HG03571 (cell line): Measurements from ENCODE around the gene STXBP1.

Experiments used
- ATAC-seq: cut with Tn5 transposase; IDR thresholded peaks from one replicate; pipeline ENCODE4 v1.9.1; 2021; ENCODE audit not compliant: unreplicated experiment

STXBP1 gene

GRCh38 chr9:127712371-127712770, 100.3 kb downstream of the STXBP1 start:
- ATAC-seq: no peak

GRCh38 chr9:127712867-127713266, 100.8 kb downstream of the STXBP1 start:
- no peak for ATAC-seq

GRCh38 chr9:127714020-127714750, 102.1 kb downstream of the STXBP1 start:
- no peak for ATAC-seq

GRCh38 chr9:127714951-127715469, 102.9 kb downstream of the STXBP1 start:
- peak; percentile 3 for ATAC-seq

DNA sequence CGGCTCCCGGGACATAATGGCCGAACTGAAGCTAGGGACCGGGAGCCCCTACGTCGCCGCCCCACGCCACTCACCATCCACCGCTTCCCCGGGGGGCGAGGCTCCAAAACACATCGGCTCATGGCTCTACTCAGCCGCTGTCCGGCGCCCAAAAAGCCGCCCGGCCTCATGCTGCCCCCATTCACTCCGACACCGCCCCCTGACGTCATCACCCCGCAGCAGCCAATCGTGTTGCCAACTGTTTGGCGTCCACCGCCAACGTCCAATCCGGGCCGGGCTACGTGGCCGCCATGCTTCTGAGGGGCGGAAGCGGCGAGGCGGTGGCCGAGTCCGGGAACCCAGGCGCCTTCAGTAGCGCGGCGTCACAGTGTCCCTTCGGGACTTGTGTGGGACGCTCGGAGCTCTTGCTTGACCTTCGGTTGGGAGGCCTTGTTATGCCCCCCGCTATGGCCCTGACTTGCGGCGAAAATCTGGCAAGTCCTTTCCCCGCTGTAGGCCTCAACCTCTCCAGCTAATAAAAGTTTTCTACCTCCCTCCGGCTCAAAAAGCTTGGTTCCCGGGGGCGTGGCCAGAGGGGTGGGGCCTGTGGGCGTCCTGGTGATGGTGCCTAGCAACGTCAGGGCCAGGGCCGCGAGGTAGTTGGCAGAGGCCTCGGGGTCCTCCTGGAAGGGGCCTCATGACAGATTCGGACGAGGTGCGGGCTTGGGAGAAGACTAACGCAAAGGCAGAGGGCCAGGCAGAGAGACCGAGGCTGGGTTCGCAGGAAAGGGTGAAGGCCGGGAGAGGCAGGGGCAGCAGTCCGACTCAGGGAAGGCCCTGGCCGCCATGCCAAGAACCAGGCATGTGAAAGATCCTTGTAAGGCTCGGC, 103.6 kb downstream of the STXBP1 start, which contains the start of the genes PTRH1 and TTC16:
PTRH1 (minus strand) TSS at position 194 of the 868 bp plus-strand sequence; CDS start at position 170, 24 bp downstream.
TTC16 (plus strand) TSS at position 610 of the 868 bp plus-strand sequence; CDS start at position 677, 67 bp downstream.
- peak; percentile 86 for ATAC-seq

GRCh38 chr9:127716412-127716811, 104.3 kb downstream of the STXBP1 start:
- ATAC-seq: no peak

- no peak for ATAC-seq
Observed at GRCh38 chr9:127717766-127718165, 105.7 kb downstream of the STXBP1 start.

- ATAC-seq: no peak
Observed at GRCh38 chr9:127720031-127720864, 108.2 kb downstream of the STXBP1 start.

- ATAC-seq: no peak
Observed at GRCh38 chr9:127720865-127721227, 108.8 kb downstream of the STXBP1 start.

GRCh38 chr9:127721391-127721821, 109.3 kb downstream of the STXBP1 start:
- no peak for ATAC-seq

GRCh38 chr9:127722055-127722745, 110.1 kb downstream of the STXBP1 start:
- ATAC-seq: no peak

- no peak for ATAC-seq
Observed at GRCh38 chr9:127723013-127723412, 110.9 kb downstream of the STXBP1 start.

GRCh38 chr9:127723444-127723843, 111.4 kb downstream of the STXBP1 start:
- ATAC-seq: no peak

DNA sequence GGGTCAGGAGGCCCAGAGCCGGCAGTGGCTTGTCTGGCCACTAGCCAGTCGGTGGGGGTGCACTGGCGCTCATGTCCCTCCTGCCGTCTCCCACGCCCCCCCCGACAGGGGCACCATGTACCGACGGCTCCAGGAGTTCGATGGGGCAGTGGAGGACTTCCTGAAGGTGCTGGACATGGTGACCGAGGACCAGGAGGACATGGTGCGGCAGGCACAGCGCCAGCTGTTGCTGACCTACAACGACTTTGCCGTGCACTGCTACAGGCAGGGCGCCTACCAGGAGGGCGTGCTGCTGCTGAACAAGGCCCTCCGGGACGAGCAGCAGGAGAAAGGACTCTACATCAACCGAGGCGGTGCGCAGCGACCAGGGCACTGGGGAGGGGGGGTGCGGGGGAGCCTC, 111.9 kb downstream of the STXBP1 start:
- ATAC-seq: no peak

GRCh38 chr9:127726871-127727270, 114.8 kb downstream of the STXBP1 start:
- ATAC-seq: no peak

- ATAC-seq: no peak
Observed at GRCh38 chr9:127728808-127729207, 116.7 kb downstream of the STXBP1 start.

- ATAC-seq: no peak
Observed at GRCh38 chr9:127729522-127730256, 117.6 kb downstream of the STXBP1 start.

- ATAC-seq: no peak
Observed at GRCh38 chr9:127730262-127730661, 118.2 kb downstream of the STXBP1 start.

DNA sequence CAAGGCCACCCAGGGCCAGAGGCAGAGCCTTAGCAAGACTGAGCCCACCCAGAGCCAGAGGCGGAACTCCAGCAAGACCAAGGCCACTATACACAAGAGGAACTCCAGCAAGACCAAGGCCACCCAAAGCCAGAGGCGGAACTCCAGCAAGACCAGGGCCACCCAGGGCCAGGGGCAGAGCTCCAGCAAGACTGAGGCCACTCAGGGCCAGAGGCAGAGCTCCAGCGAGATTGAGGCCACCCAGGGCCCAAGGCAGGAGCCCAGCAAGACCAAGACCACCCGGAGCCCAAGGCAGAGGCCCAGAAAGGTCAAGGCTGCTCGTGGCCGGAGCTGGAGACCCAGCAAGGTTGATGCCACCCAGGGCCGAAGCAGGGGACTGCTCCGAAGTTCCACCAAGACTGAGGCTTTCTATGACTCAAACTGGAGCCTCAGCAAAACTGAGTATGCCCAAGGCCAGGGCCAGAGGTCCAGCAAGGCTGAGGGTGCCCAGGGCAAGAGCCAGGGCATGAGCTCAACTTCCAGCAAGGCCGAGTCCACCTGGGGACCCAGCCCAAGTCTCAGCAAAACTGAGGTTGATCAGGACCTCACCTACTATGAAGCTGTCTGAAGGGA, 118.8 kb downstream of the STXBP1 start:
- no peak for ATAC-seq
